ENCODE results near the gene UNKL.

Gene UNKL

GRCh38 chr16:1351582-1352362 is 62.7 kb downstream of the UNKL start, which contains the start of the genes GNPTG and TSR3:
GNPTG (plus strand) TSS chr16:1351931; CDS start chr16:1351966, 35 bp downstream.
TSR3 (minus strand) TSS chr16:1351878; CDS start chr16:1351804, 74 bp downstream.
- peak; percentile 82 for DNase-seq (ENCODE audit: low read depth)

- DNase-seq (ENCODE audit: low read depth) = no peak
Measured at GRCh38 chr16:1351215-1351581, 63.3 kb downstream of the UNKL start.

- no peak for DNase-seq (ENCODE audit: low read depth)
Measured at GRCh38 chr16:1350691-1351090, 63.8 kb downstream of the UNKL start.

GRCh38 chr16:1349951-1350350 is 64.6 kb downstream of the UNKL start:
- no peak for DNase-seq (ENCODE audit: low read depth)

GRCh38 chr16:1349351-1349750 is 65.2 kb downstream of the UNKL start:
- no peak for DNase-seq (ENCODE audit: low read depth)

- DNase-seq (ENCODE audit: low read depth) = no peak
Measured at GRCh38 chr16:1348926-1349325, 65.6 kb downstream of the UNKL start.

- DNase-seq (ENCODE audit: low read depth) = no peak
Measured at GRCh38 chr16:1348441-1348840, 66.1 kb downstream of the UNKL start.

- no peak for DNase-seq (ENCODE audit: low read depth)
Measured at GRCh38 chr16:1347962-1348361, 66.5 kb downstream of the UNKL start.

- no peak for DNase-seq (ENCODE audit: low read depth)
Measured at GRCh38 chr16:1347286-1347855, 67.1 kb downstream of the UNKL start.

- DNase-seq (ENCODE audit: low read depth) = no peak
Measured at GRCh38 chr16:1346422-1347285, 67.8 kb downstream of the UNKL start.

- no peak for DNase-seq (ENCODE audit: low read depth)
Measured at GRCh38 chr16:1345651-1346421, 68.7 kb downstream of the UNKL start.

GRCh38 chr16:1345087-1345486 is 69.4 kb downstream of the UNKL start:
- DNase-seq (ENCODE audit: low read depth) = no peak

GRCh38 chr16:1344499-1344898 is 70.0 kb downstream of the UNKL start:
- no peak for DNase-seq (ENCODE audit: low read depth)

GRCh38 chr16:1343428-1344242 is 70.9 kb downstream of the UNKL start:
- no peak for DNase-seq (ENCODE audit: low read depth)

- peak; percentile 89 for DNase-seq (ENCODE audit: low read depth)
Measured at GRCh38 chr16:1342526-1343427, 71.7 kb downstream of the UNKL start.

GRCh38 chr16:1341495-1342420 is 72.7 kb downstream of the UNKL start:
- DNase-seq (ENCODE audit: low read depth) = no peak

GRCh38 chr16:1340730-1341494 is 73.6 kb downstream of the UNKL start:
- DNase-seq (ENCODE audit: low read depth) = no peak
